Measurements from ENCODE around the gene NXPE1.

NXPE1 gene

GRCh38 chr11:114556135-114556534, 3.5 kb downstream of the NXPE1 start:
- TF ChIP-seq GABPA (IDR thresholded peaks at IDR 0.05; ENCODE audit: low read depth): no peak
- TF ChIP-seq REST (IDR thresholded peaks at IDR 0.05; ENCODE audit: insufficient replicate concordance, low read depth): no peak
- no peak for TF ChIP-seq SPI1 (IDR thresholded peaks at IDR 0.05; ENCODE audit: borderline replicate concordance, low read depth)
- TF ChIP-seq CTCF (IDR thresholded peaks at IDR 0.05; ENCODE audit: insufficient read depth, low read length): no peak
- TF ChIP-seq POLR2AphosphoS5 (IDR thresholded peaks at IDR 0.05; ENCODE audit: low read depth): no peak
- no peak for DNase-seq (ENCODE audit: low read depth in 1 of 2, low spot score in 1 of 2)
- Histone ChIP-seq H3K4me3 (replicated peaks; ENCODE audit: insufficient read depth, low read length) (no peak overlapping the region), H3K27me3 (ENCODE audit: insufficient read depth, poor library complexity, severe bottlenecking) (peaks cover 4% of the 10 kb centered on the region), H3K27ac (replicated peaks) (no peak overlapping the region)

- H3K27me3 ChIP-seq (ENCODE audit: insufficient read depth, poor library complexity, severe bottlenecking): no peaks in the 10 kb centered on the region
- no peak overlapping the region for H3K27ac ChIP-seq (replicated peaks)
- no peak overlapping the region for H3K4me3 ChIP-seq (replicated peaks; ENCODE audit: insufficient read depth, low read length)
- TF ChIP-seq GABPA (IDR thresholded peaks at IDR 0.05; ENCODE audit: low read depth): no peak
- no peak for TF ChIP-seq POLR2AphosphoS5 (IDR thresholded peaks at IDR 0.05; ENCODE audit: low read depth)
- no peak for TF ChIP-seq CTCF (IDR thresholded peaks at IDR 0.05; ENCODE audit: insufficient read depth, low read length)
- no peak for TF ChIP-seq REST (IDR thresholded peaks at IDR 0.05; ENCODE audit: insufficient replicate concordance, low read depth)
- no peak for TF ChIP-seq SPI1 (IDR thresholded peaks at IDR 0.05; ENCODE audit: borderline replicate concordance, low read depth)
- no peak for DNase-seq (ENCODE audit: low read depth in 1 of 2, low spot score in 1 of 2)
Observed at GRCh38 chr11:114553642-114554041, 6.0 kb downstream of the NXPE1 start.

- TF ChIP-seq REST (IDR thresholded peaks at IDR 0.05; ENCODE audit: insufficient replicate concordance, low read depth) (no peak), GABPA (IDR thresholded peaks at IDR 0.05; ENCODE audit: low read depth) (no peak), CTCF (IDR thresholded peaks at IDR 0.05; ENCODE audit: insufficient read depth, low read length) (no peak), SPI1 (IDR thresholded peaks at IDR 0.05; ENCODE audit: borderline replicate concordance, low read depth) (no peak), POLR2AphosphoS5 (IDR thresholded peaks at IDR 0.05; ENCODE audit: low read depth) (no peak)
Observed at GRCh38 chr11:114551060-114551459, 8.6 kb downstream of the NXPE1 start.

More at GRCh38 chr11:114551060-114551459, 8.6 kb downstream of the NXPE1 start:
- H3K4me3 ChIP-seq (replicated peaks; ENCODE audit: insufficient read depth, low read length): no peak overlapping the region
- H3K27ac ChIP-seq (replicated peaks): no peak overlapping the region
- H3K27me3 ChIP-seq (ENCODE audit: insufficient read depth, poor library complexity, severe bottlenecking): no peaks in the 10 kb centered on the region
- no peak for DNase-seq (ENCODE audit: low read depth in 1 of 2, low spot score in 1 of 2)

Data from HL-60 (cell line).